ENCODE data around the gene PPARD.

DNA sequence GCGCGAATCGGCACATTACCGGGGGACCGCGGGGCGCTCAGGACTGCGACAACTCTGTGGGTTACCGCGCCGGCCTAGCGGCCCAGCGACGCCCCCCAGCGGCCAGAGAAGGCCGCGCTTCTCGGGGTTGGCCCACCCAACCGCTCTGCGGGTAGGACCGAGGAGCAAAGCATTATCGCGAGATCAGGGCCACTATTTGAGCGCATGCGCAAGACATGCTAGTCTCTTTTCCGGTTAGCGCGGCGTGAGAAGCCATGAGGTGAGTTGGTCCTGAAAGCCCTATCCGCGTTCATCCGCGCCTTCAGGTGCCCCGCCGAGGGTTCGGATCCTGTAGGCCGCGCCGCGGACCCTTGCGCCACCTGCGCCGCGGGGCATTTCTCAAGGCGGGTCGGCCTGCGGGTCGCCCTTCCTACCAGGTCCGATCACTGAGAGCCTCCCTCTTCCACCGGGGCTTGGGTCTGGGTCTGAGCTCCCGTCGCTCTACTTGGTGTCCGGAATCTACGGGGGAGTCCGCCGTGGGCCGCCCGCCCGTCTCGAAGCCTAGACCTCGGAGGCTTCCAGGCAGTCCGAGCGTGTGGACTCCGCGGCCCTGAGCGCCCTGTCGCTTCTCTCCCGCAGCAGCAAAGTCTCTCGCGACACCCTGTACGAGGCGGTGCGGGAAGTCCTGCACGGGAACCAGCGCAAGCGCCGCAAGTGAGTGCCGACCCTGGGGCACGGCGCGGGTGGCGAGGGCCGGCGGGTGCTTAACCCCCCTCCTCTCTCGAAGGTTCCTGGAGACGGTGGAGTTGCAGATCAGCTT lies 126.0 kb downstream of the PPARD start, which contains the start of gene RPL10A:
- TF ChIP-seq, protein P1, sequence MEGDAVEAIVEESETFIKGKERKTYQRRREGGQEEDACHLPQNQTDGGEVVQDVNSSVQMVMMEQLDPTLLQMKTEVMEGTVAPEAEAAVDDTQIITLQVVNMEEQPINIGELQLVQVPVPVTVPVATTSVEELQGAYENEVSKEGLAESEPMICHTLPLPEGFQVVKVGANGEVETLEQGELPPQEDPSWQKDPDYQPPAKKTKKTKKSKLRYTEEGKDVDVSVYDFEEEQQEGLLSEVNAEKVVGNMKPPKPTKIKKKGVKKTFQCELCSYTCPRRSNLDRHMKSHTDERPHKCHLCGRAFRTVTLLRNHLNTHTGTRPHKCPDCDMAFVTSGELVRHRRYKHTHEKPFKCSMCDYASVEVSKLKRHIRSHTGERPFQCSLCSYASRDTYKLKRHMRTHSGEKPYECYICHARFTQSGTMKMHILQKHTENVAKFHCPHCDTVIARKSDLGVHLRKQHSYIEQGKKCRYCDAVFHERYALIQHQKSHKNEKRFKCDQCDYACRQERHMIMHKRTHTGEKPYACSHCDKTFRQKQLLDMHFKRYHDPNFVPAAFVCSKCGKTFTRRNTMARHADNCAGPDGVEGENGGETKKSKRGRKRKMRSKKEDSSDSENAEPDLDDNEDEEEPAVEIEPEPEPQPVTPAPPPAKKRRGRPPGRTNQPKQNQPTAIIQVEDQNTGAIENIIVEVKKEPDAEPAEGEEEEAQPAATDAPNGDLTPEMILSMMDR (IDR thresholded peaks at IDR 0.05 in 2 of 3, conservative IDR thresholded peaks at IDR 0.05 in 1 of 3; ENCODE audit: borderline replicate concordance in 1 of 3, insufficient read depth in 1 of 3, low read depth in 2 of 3, low read length in 2 of 3), result peak in 2 of 3 experiments; percentile 96; a peak in 4 of 6 replicates
- TF ChIP-seq POLR2A (IDR thresholded peaks at IDR 0.05; ENCODE audit: borderline replicate concordance, extremely low read depth, insufficient read depth, insufficient read length), result peak; percentile 99
- no peak for TF ChIP-seq EZH2 (IDR thresholded peaks at IDR 0.05)
- TF ChIP-seq SP1 (IDR thresholded peaks at IDR 0.05; ENCODE audit: low read depth), result no peak
- no peak for TF ChIP-seq RAD21 (IDR thresholded peaks at IDR 0.05; ENCODE audit: low read depth)
- TF ChIP-seq CEBPB (IDR thresholded peaks at IDR 0.05; ENCODE audit: low read depth), result no peak
- TF ChIP-seq EZH2phosphoT487 (IDR thresholded peaks at IDR 0.05; ENCODE audit: borderline replicate concordance), result no peak
- peak; percentile 71 for TF ChIP-seq ZFX (IDR thresholded peaks at IDR 0.05)
- peak; percentile 100 for TF ChIP-seq POLR2AphosphoS5 (IDR thresholded peaks at IDR 0.05; ENCODE audit: low read depth, low read length)
- no peak for TF ChIP-seq SIN3A (IDR thresholded peaks at IDR 0.05; ENCODE audit: low read depth)
- no peak for TF ChIP-seq CBX3 (IDR thresholded peaks at IDR 0.05; ENCODE audit: low read depth)
- TF ChIP-seq, protein P2, sequence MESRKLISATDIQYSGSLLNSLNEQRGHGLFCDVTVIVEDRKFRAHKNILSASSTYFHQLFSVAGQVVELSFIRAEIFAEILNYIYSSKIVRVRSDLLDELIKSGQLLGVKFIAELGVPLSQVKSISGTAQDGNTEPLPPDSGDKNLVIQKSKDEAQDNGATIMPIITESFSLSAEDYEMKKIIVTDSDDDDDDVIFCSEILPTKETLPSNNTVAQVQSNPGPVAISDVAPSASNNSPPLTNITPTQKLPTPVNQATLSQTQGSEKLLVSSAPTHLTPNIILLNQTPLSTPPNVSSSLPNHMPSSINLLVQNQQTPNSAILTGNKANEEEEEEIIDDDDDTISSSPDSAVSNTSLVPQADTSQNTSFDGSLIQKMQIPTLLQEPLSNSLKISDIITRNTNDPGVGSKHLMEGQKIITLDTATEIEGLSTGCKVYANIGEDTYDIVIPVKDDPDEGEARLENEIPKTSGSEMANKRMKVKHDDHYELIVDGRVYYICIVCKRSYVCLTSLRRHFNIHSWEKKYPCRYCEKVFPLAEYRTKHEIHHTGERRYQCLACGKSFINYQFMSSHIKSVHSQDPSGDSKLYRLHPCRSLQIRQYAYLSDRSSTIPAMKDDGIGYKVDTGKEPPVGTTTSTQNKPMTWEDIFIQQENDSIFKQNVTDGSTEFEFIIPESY (IDR thresholded peaks at IDR 0.05; ENCODE audit: extremely low read depth, insufficient replicate concordance, low read length), result peak; percentile 99
- TF ChIP-seq, protein P3, sequence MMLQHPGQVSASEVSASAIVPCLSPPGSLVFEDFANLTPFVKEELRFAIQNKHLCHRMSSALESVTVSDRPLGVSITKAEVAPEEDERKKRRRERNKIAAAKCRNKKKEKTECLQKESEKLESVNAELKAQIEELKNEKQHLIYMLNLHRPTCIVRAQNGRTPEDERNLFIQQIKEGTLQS (IDR thresholded peaks at IDR 0.05), result no peak
- TF ChIP-seq EGR1 (IDR thresholded peaks at IDR 0.05; ENCODE audit: low read depth), result no peak
